HT1080 (cell line): Measurements from ENCODE around the gene PTPRN2. TPM values are rescaled to one million over a fixed set of nuclear protein-coding genes. Genes with fewer than 3 reads are reported as not detected.

Source experiments
- DNase-seq: peaks from one replicate; pipeline ENCODE4 v3.0.0-alpha.2; 2015; ENCODE audit warnings: low read depth
- total RNA-seq: library from RNA; depleted of rRNA; stranded (reverse); fragments of >200 nt; shearing (Covaris generic); gene quantifications from 2 replicates; pipeline ENCODE4 v1.2.3, GENCODE V29; 2014

PTPRN2 gene
- total RNA-seq, 1 experiment from 2014 or later: 0.31 TPM

DNA sequence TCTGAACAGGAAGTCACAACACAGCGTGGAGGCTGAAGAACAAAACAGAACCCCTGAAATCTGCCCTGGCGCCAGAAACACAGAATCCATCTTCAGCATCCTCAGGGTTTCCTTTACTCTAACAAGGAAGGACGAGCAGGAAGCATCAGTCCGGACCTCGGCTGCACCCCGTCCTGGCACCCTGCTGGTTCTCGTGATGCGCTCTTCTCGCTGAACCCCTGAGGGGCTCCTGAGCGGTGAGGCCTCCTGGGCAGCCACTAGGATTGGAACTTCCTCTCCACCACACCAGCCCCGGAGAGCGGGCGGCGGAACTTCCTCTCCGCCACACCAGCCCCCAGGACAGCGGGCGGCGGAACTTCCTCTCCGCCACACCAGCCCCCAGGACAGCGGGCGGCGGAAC lies 461.9 kb downstream of the PTPRN2 start:
- DNase-seq: no peak

DNA sequence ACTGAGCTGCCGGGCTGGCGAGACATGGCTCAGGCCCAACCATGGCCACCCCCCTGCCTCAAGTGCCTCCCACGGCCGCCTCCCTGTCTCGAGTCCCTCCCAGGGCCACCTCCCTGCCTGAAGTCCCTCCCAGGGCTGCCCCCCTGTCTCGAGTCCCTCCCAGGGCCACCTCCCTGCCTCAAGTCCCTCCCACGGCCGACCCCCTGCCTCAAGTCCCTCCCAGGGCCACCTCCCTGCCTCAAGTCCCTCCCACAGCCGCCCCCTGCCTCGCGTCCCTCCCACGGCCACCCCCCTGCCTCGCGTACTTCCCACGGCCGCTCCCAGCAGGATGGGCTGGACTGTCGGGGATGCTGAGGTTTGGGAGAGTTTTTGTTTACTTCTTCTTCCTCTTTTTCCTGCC lies 462.5 kb downstream of the PTPRN2 start:
- no peak for DNase-seq

DNA sequence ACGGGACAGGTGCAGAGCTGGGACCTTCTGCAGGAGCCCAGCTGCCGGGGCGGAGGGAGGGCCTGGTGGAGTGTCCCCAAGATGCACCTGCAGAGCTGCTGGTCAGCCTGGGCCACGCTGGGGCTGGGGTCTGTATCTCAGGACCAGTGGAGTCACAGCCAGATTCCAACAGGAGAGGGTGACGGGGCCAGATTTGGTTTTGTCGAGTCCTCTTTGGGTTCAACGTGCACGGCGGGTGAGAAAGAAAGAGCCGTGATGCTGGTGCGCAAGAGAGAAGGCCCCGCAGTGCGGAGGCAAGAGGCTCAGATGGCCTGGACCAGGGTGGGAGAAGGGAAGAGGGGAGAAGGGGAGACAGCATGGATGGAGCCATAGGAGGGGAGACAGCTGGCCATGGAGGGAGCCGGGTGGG lies 462.9 kb downstream of the PTPRN2 start:
- DNase-seq: no peak

DNA sequence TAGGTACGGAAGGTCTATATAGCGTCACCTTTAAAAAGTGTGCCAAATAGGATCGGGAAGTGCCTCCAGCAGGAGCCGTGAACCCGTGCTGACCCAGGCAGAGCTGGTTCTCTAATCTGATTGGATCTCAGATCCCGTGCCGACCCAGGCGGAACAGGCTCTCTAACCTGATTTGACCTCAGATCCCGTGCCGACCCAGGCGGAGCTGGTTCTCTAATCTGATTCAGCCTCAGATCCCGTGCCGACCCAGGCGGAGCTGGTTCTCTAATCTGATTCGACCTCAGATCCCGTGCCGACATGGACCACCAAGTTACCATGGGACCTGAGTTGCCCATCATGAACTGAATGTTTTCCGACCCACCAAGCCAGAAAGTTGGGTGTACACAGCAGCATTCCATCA lies 463.9 kb downstream of the PTPRN2 start:
- no peak for DNase-seq

DNA sequence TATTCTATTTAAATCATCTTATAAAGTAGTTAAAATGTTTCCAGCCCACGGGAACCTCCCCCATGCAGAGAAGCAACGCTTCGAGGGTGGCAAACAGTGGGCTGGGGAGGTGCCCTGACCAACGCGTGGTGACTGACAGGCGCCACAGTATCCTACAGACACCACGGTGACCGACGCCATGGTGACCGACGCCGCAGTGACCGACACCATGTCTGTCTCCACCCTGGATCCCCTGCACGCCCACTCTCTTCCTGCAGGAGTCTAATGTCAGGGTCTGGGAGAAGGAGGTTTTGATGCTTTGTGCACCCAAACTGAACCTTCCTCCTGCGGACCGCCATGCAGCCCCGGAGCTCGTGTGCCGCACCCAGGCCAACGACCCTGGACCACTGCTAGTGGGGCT lies 464.4 kb downstream of the PTPRN2 start:
- DNase-seq: no peak

DNA sequence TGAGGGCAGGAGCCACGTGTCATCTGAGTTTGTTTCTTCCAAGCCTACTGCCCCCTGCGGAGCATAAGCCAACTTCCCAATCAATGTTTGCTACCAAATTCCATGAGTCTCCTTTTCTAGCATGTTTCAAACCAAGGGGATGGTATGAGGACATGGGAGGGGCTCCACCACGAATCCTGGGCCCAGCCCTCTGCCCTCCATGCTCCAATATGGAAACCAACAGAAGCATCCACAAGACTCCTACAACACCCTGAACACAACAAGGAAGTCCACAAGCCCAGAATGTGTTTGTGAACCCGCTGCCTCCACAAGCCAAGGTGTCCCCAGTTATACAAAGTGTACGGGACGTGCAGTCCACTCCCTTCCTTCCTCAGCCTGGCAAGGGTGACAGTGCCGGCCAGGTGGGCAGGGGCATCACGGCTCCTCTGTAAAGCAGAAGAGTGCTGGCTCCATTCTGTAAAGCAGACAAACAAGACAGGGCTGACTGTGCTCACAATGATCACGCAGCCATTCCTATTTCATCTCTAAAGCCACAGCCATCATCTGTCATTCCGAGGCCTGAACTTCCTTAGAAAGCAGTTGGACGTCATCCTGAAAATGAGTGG lies 466.1 kb downstream of the PTPRN2 start:
- DNase-seq: no peak

DNA sequence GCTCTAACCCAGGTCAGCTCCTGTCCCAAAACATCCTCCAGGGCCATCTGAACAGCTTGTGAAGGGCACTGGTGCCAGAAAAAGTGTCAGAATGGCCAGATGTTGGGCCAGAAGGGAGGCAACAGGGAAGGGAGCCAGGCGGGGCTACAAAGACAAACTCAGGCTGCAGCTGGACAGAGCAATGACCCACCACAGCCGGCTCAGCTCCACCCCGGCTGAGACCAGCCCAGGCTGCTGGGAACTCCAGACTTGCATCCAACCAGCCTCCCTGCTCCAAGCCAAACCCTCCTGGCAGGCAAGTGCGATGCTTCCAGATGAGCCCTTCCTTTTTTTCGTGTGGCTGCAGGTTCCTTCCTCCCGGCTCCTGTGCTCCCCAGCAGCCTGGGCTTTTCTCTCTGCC lies 466.9 kb downstream of the PTPRN2 start:
- DNase-seq: no peak

DNA sequence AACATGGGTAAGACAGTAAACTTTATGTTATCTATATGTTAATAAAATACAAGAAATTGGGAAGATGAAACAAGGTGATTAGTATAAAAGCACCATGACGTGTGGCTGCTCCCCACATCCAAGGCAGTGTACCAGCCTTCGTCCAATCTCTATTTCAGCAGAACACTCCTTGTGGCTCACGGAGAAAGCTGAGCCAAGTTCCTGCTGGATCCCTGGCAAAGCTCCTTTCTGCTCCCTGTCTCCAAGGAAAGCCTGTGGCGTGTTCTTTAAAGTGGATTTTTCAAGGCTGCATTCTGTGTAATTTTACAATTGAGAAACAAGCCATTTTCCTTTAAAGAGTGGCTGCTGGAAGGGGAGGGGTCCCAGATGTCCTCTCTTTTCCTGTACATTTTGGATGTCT lies 467.3 kb downstream of the PTPRN2 start:
- DNase-seq: no peak

DNA sequence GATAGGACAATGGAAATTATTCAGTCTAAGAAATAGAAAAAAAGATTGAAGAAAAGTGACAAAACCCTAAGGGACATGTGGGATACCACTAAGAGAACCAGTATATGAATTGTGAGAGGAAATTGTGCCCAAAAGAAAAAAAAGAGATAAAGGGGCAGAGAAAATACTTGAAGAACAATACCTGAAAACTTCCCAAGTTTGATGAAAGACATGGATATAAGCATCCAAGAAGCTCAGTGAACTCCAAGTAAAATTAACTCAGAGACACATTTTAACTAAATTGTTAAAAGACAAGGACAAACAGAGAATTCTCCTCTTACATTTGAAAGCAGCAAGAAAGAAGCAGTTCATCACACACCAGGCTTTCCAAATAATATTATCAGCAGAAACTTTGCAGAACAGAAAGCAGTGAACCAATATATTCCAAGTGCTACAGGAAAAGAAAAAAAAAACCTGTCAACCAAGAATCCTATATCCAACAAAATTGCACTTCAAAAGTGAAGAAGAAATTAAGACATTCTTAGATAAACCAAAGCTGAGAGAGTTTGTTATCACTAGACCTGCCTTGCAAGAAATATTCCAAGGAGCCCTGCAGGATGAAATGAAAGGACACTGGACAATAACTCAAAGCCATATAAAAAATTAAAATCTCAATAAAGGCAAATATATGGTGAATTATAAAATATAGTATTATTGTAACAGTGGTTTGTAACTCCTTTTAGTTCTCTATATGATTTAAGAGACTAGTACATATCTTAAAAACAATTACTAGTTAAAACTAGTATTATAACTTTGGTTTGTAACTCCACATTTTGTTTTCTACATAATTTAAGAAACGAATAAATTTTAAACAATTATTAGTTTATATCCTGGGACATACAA lies 470.0 kb downstream of the PTPRN2 start:
- DNase-seq: no peak

DNA sequence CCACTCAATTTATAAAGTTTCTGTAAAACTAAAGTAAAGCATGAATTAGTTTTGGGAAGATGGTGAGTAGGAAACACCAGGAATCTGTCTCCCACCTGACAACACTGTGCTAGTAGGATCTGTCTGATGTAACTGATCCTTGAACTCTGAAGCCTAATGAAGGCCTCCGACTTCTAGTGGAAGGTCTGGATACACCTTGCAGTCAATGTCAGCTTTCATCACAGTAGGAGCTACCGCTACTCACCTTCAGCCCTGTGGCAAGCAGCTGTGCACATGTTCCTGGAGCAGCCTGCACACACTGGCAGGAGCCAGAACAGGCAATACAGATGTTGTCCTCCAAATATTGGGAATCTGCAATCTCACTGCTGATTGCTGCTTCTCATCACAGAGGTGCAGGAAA lies 471.4 kb downstream of the PTPRN2 start:
- no peak for DNase-seq

DNA sequence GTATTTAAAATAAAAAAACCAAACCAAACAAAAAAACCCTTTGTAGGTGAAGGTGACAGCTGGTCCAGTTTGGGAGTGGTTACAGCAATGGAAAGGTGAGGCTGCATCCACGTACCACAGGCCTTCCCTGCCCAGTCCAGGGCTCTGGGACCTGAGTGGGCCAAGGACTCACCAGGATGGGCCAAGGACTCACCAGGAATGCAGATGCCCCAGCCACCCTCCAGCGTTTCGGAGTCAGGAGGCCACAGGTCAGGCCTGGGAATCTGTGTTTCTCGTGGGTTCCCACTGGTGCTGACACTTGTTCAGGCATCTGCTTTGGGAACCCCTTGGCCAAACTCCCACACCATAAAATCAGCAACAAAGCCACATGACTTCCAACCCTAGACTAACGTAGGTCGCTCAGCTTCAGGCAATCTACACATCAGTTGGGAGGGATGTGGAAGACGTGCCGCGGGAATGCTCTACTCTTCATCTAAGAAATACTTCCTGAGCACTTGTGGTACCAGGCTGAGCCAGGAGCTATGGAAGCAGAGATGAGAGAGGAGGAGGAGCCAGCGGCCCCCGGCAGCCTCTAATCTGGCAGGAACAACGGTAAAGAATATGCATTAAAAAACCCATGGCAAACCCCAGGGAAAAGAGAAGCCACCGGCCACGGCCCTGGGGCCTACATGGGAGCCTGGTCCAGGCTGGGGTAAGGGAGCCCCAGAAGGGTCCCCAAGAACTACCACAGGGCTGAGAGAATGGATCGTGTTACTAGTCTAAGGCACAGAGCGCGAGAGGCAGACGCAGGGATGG lies 473.4 kb downstream of the PTPRN2 start:
- no peak for DNase-seq

DNA sequence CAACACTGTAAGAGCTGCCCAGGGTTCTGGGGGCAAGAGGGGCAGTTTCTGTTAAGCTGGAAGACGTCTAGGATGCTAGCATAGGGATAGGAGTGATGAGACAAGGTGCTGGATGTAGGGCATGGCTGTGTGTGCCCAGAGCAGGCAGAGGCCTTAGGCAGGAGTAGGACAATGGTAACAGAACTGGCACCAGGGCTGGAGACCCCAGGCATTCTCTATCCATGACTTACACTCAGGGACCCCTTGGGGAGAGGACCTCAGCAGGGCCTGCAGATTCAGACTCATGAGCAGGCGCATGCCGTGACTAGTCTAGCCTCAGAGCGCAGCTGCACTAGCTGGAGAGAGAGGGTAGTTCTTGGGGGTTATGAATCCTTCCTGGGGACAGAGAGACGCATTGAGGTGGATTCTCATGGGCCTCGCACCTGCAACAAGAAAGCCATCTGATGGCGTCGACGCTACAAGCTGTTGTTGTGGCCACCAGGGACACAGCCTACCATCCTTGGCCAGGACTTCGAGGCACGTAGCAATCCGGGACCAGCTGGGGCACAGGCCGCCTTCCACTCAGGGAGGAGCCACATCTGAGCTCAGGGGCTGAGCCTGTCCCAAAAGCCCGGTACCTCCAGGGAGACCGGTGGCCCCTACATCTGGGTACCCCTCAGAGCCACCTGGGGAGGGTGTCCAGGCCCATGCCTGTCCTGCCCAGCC lies 474.1 kb downstream of the PTPRN2 start:
- DNase-seq: no peak

DNA sequence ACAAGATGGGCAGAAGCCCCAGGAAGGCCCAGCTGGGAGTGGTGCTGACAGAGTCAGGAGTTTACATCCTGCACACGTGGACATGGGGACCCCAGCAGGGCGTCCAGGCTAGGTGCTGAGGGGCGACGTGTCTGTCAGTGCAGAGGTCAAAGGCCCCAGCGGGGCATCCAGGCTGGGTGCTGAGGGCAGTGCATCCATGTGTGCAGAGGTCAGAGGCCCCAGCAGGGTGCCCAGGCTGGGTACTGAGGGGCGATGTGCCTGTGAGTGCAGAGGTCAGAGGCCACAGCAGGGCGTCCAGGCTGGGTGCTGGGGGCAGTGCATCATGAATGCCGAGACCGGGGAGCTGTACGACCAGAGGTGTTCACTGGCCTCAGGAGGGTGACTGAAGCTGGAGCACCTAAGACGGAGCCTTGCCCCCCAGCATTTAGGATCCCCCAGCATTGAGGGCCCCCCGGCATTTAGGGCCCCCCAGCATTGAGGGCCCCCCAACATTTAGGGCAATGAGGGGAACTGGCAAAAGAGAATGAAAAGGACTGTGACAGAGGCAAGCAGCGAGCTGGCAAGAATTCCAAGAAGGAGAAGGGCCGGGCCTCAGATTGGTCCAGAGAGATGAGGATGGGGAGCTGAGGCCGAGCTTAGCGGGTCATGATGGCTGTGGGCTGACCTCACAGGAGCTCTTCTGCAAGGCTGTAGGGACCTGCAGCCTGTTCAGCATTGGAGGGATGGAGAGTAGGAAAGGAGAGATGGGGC lies 474.9 kb downstream of the PTPRN2 start:
- no peak for DNase-seq

DNA sequence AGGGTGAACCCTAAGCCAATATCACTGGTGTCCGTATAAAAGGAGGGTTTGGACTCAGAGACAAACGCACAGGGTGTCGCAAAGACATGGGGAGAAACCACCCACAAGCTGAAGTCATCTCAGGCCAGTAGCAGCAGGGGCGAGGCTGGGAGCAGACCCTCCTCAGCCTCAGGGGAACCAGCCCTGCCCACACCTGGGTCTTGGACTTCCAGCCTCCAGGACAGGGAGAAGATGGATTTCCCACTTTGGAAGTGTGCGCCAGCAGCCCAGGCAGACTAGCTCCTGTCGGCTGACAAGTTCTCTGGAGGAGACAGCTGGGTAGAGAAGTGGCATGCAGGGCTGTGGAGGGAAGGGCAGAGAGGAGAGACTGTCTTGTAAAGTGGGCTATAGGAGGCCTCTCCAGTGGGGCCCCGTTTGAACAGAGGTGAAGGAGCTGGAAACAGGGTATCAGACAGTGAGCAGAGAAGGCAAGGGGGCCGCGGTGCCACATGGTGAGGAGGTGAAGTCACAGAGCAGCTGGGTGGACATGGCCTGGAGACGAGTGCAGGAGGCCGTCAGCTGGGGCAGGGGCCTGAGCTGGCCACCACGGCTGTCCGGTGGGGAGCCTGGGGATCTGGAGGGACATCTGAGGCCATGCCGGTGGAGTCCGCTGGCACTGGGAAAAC lies 475.6 kb downstream of the PTPRN2 start:
- DNase-seq: no peak

DNA sequence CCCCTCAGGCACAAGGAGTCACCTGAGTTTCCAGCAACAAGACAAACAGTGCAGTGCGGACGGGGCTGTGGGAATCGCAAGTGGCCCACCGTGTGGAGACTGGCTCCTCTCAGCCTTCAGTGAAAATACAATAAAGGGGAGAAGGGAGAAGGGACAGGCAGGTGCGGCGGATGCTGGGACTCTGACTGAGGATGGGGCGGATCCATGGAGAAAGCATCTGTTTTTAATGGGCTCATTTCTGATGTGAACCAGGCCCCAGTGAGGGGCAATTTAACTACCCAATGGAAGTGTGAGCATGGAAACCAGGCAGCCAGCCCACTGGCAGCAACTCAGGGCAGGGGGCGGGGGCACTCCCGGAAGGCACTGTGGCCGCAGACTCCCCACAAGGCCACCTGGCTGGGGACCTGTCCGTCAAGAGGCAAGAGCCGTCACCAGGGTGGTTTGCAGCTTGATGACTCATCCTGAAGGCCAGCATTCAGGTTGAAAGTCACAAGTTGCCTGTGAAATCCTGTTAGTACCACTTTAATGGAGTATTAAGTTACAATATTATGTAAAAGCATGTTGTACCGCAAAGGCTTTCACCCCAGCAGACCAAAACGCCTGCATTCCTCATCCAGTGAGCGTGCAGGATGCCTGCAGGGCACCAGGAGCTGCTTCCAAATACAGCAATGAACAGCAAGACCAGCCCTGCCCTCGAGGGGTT lies 476.4 kb downstream of the PTPRN2 start:
- DNase-seq: peak; percentile 5

DNA sequence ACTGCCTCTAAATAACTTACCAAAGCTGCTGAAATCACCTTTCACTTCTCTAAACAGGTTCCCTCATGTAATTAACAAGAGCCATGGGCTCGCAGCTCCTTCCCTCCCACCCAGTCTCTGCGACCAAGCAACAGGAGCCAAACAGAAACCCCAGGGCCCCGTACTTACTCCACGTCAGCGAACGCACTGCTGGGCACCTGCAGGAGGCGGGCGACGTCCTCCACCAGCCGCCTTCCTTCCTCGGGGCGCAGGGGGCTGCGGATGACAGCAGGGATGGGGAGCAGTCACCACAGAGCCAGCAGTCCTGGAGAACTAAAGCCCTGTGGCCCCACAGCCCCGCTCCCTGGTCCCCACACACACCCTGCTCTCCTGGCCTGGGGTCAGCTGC lies 477.0 kb downstream of the PTPRN2 start:
- DNase-seq: no peak

DNA sequence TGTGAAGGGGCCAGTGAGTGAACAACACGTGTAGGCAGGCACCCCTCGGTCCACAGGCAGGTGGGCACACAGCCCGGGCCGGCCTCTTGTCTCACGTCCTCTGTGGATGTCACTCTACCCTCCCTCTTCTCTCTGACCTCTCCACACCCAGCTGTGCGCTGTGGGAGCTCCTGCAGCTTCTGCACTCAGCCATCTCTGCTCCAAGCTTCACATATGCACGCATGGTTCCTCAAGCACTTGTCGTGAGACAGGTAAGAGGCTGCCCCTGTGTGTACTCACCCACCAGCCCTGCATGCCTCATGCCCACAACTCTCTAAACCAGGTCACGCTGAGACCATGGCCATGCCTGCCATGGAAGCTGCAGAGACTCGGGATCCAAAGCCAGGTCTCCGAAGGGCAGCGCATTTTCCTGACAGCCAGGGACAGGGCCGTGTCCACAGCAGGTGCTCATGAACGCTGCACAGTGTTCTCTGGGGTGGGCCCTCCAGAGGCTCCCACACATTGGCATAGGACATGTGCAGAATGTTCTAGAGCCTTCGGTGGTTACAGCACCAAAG lies 477.5 kb downstream of the PTPRN2 start:
- DNase-seq: no peak

DNA sequence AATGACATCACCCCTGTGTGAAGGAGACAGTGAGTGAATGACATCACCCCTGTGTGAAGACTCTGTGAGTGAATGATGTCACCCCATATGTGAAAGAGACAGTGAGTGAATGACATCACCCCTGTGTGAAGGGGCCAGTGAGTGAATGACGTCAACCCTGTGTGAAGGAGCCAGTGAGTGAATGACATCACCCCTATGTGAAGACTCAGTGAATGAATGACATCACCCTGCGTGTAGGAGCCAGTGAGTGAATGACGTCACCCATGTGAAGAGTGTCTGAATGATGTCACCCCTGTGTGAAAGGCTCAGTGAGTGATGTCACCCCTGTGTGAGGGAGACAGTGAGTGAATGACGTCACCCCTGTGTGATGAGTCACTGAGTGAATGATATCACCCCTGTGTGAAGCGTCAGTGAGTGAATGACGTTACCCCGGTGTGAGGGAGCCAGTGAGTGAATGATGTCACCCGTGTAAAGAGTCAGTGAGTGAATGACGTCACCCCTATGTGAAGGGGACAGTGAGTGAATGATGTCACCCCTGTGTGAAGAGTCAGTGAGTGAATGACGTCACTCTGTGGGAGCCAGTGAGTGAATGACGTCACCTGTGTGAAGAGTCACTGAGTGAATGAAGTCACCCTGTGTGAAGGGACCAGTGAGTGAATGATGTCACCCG lies 478.1 kb downstream of the PTPRN2 start:
- DNase-seq: no peak
